Osteocyte (in vitro differentiated cells): ENCODE measurements around the gene CYP4F8. TPM values are rescaled to one million over a fixed set of nuclear protein-coding genes. Genes with fewer than 3 reads are reported as not detected.
"Not testable (repeated sequence)": the region's sequence is repeated elsewhere in the genome, so short reads cannot be mapped to it uniquely, and the experiment has no call there.

Experiments
- DNase-seq: peaks from one replicate; pipeline ENCODE4 v3.0.0; 2021; ENCODE audit warnings: mixed read lengths; ENCODE audit not compliant: unreplicated experiment; ENCODE audit errors: extremely low spot score
- H3K27ac Mint-ChIP-seq: one replicate; pipeline ENCODE4 v1.8.0; 2021; ENCODE audit warnings: mild to moderate bottlenecking, mixed read lengths; ENCODE audit not compliant: unreplicated experiment
- H3K27me3 Mint-ChIP-seq: one replicate; pipeline ENCODE4 v1.8.0; 2021; ENCODE audit warnings: mixed read lengths; ENCODE audit not compliant: unreplicated experiment
- H3K36me3 Mint-ChIP-seq: one replicate; pipeline ENCODE4 v1.8.0; 2021; ENCODE audit warnings: mixed read lengths; ENCODE audit not compliant: unreplicated experiment
- H3K4me1 Mint-ChIP-seq: one replicate; pipeline ENCODE4 v1.8.0; 2021; ENCODE audit warnings: mixed read lengths; ENCODE audit not compliant: unreplicated experiment
- H3K4me3 Mint-ChIP-seq: one replicate; pipeline ENCODE4 v1.8.0; 2021; ENCODE audit warnings: mild to moderate bottlenecking, moderate library complexity, mixed read lengths; ENCODE audit not compliant: unreplicated experiment
- H3K9me3 Mint-ChIP-seq: one replicate; pipeline ENCODE4 v1.8.0; 2021; ENCODE audit warnings: mixed read lengths; ENCODE audit not compliant: unreplicated experiment
- total RNA-seq: library from RNA; stranded (reverse); gene quantifications from 2 replicates; pipeline ENCODE4 v1.2.1, GENCODE V29; 2021
- TF ChIP-seq, protein P1 (sequence below): fragments of 200-600 bp; sonication (generic); IDR thresholded peaks from 2 replicates; pipeline ENCODE4 v1.5.0; 2021; ENCODE audit warnings: antibody characterized with exemption, mild to moderate bottlenecking, moderate library complexity

Gene CYP4F8
- total RNA-seq, 1 donor from 2014 or later, result not detected

DNA sequence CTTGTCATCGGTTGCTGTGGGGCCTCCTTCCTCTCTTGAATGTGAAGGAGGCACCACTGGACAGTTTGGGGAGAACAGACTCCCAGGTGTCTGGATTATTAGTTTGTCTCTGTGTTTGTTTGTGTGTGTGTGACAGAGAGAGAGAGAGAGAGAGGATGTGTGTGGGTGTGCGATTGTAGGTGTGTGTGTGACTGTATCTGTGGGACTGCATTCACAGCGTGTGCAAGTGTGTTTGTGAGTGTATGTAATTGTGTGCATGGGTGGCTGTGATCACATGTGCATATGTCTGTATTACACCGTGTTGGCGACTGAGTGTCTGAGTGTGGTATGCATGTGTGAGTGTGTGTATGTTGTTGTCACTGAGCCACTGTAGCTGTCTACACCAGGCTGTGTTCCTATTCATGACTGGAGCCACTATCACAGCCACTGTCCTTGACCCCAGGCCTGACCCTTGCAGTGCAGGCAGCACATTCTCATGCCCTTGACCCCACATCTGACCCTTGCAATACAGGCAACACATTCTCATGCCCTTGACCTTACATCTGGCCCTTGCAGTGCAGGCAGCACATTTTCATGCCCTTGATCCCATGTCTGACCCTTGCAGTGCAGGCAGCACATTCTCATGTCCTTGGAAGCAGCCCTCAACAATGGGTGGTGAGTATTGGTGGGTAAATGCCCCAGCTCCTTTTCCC is 25.1 kb upstream of the CYP4F8 start:
- TF ChIP-seq, protein P1, sequence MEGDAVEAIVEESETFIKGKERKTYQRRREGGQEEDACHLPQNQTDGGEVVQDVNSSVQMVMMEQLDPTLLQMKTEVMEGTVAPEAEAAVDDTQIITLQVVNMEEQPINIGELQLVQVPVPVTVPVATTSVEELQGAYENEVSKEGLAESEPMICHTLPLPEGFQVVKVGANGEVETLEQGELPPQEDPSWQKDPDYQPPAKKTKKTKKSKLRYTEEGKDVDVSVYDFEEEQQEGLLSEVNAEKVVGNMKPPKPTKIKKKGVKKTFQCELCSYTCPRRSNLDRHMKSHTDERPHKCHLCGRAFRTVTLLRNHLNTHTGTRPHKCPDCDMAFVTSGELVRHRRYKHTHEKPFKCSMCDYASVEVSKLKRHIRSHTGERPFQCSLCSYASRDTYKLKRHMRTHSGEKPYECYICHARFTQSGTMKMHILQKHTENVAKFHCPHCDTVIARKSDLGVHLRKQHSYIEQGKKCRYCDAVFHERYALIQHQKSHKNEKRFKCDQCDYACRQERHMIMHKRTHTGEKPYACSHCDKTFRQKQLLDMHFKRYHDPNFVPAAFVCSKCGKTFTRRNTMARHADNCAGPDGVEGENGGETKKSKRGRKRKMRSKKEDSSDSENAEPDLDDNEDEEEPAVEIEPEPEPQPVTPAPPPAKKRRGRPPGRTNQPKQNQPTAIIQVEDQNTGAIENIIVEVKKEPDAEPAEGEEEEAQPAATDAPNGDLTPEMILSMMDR, result no peak
- H3K27ac Mint-ChIP-seq, result no peak overlapping the region
- DNase-seq, result peak; percentile 57
- H3K4me3 Mint-ChIP-seq, result no peak overlapping the region
- H3K36me3 Mint-ChIP-seq, result no peaks in the 10 kb centered on the region
- peaks cover 12% of the 10 kb centered on the region for H3K9me3 Mint-ChIP-seq
- peaks cover 2% of the 10 kb centered on the region for H3K27me3 Mint-ChIP-seq
- H3K4me1 Mint-ChIP-seq, result no peaks in the 10 kb centered on the region

DNA sequence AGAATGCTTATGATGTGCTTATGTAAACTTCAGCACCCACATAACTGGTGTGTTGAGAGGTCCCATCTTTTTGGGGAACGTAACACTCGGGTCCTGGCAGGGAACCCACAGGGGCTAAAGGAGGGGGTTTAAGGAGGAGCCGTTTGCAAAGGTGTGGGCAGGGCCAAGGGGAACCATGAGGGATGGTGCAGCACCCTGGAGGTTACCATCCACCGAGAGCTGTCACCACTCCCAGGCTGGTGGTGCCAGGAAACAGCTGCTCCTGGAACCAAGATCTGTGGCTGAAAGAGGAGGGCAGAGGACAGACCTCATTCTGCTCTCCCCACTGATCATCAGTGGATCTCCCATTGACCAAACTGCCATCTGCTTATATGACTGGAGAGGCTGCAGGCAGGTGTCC is 23.2 kb upstream of the CYP4F8 start:
- H3K9me3 Mint-ChIP-seq, result peaks cover 12% of the 10 kb centered on the region
- H3K4me3 Mint-ChIP-seq, result no peak overlapping the region
- H3K27me3 Mint-ChIP-seq, result peaks cover 2% of the 10 kb centered on the region

DNA sequence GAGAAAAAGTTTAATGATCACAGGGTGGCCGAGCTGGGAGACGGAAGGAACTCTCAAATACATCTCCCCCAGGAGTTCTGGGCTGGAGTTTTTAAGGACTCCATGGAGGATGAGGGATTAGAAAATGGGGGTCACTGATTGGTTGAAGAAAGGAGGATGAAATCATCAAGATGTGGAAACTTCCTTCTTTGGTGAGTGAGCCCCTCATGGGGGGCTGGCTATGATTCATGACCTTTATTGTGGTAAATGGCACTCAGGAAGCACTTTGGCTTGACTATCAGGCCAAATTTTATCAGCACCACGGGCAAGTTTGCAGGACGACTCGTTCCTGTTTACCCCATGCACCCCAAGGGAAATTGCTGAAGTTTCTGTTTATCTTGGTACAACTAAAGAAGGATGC is 22.5 kb upstream of the CYP4F8 start:
- peaks cover 12% of the 10 kb centered on the region for H3K9me3 Mint-ChIP-seq

More for the DNA sequence above, 23.2 kb upstream of the CYP4F8 start:
- Mint-ChIP-seq H3K27ac (no peak overlapping the region), H3K4me1 (no peaks in the 10 kb centered on the region), H3K36me3 (no peaks in the 10 kb centered on the region)
- TF ChIP-seq, protein P1, result no peak
- peak; percentile 74 for DNase-seq

DNA sequence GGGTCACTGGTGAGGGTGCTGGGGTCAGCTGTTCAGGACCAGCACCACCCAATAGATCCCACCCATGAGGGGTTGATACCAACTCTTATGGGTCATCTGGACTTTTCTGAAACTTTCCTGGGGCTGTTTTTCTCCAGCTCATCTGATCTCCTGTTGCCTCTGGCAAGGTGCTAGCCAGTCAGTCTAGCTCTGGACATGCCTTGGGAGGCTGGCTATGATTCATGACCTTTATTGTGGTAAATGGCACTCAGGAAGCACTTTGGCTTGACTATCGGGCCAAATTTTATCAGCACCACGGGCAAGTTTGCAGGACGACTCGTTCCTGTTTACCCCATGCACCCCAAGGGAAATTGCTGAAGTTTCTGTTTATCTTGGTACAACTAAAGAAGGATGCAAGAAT is 21.3 kb upstream of the CYP4F8 start:
- H3K4me3 Mint-ChIP-seq, H3K36me3 Mint-ChIP-seq, H3K27ac Mint-ChIP-seq, H3K27me3 Mint-ChIP-seq, H3K4me1 Mint-ChIP-seq: not testable (repeated sequence)
- DNase-seq, result peak; percentile 54
- peaks cover 12% of the 10 kb centered on the region for H3K9me3 Mint-ChIP-seq

More for the DNA sequence above, 22.5 kb upstream of the CYP4F8 start:
- not testable (repeated sequence) for H3K36me3 Mint-ChIP-seq, H3K4me3 Mint-ChIP-seq, DNase-seq, H3K4me1 Mint-ChIP-seq, H3K27ac Mint-ChIP-seq, H3K27me3 Mint-ChIP-seq

DNA sequence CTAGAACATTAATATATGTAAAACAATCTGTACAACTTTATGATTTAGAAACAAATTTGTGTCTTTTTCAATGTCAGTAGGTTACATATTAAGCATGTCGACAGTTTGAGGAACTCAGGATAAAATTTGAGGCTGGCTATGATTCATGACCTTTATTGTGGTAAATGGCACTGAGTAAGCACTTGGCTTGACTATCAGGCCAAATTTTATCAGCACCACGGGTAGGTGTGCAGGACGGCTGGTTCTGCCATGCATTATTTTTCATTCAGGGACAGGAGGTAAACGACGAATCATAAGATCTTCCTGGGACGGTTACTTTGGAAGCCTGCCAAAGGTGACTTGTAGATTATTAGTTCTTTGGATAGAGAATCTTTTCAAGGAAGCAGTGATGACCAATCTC is 19.9 kb upstream of the CYP4F8 start:
- TF ChIP-seq, protein P1, result no peak
- H3K27ac Mint-ChIP-seq, result no peak overlapping the region
- no peaks in the 10 kb centered on the region for H3K4me1 Mint-ChIP-seq
- H3K4me3 Mint-ChIP-seq, result no peak overlapping the region
- peak; percentile 27 for DNase-seq
- peaks cover 12% of the 10 kb centered on the region for H3K9me3 Mint-ChIP-seq
- no peaks in the 10 kb centered on the region for H3K36me3 Mint-ChIP-seq
- no peaks in the 10 kb centered on the region for H3K27me3 Mint-ChIP-seq

DNA sequence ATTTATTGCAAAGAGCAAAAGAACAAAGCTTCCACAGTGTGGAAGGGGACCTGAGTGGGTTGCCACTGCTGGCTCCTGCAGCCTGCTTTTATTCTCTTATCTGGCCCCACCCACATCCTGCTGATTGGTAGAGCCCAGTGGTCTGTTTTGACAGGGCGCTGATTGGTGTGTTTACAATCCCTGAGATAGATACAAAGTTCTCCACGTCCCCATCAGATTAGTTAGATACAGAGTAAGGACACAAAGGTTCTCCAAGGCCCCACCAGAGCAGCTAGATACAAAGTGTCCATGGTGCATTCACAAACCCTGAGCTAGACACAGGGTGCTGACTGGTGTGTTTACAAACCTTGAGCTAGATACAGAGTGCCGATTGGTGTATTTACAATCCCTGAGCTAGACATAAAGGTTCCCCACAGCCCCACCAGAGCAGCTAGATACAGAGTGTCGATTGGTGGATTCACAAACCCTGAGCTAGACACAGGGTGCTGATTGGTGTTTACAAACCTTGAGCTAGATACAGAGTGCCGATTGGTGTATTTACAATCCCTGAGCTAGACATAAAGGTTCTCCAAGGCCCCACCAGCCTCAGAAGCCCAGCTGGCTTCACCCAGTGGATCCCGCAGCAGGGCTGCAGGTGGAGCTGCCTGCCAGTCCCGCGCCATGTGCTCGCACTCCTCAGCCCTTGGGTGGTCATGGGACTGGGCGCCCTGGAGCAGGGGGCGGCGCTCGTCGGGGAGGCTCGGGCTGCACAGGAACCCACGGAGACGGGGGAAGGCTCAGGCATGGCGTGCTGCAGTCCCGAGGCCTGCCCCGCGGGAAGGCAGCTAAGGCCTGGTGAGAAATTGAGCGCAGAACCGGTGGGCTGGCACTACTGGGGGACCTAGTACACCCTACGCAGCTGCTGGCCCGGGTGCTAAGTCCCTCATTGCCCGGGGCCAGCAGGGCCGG is 6.8 kb upstream of the CYP4F8 start:
- H3K27ac Mint-ChIP-seq, result not testable (repeated sequence)

More for the DNA sequence above, 6.8 kb upstream of the CYP4F8 start:
- H3K4me1 Mint-ChIP-seq, H3K9me3 Mint-ChIP-seq, H3K27me3 Mint-ChIP-seq, H3K36me3 Mint-ChIP-seq, H3K4me3 Mint-ChIP-seq: not testable (repeated sequence)
- peak; percentile 48 for DNase-seq
